ENCODE data around the gene MYOM1. TPM values are rescaled to one million over a fixed set of nuclear protein-coding genes. Genes with fewer than 3 reads are reported as not detected.

The MYOM1 gene
- total RNA-seq, 1 donor from 2014 or later, result 1.3 TPM

DNA sequence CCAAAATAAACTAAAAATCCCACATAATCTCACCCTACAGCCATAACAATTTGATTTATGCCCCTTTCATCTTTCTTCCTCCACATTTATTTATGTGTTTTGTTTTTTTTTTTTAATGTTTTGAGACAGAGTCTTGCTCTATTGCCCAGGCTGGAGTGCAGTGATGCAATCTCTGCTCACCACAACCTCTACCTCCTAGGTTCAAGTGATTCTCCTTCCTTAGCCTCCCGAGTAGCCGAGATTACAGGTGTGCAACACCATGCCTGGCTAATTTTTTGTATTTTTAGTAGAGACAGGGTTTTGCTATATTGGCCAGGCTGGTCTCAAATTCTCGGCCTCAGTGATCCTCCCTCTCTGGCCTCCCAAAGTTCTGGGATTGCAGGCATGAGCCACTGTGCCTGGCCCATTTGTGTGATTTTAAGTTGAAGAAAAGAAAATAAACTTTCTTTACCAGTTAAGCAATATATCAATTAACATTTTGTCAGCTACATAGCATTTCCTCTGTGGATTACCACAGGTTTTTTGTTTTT is 170.9 kb downstream of the MYOM1 start:
- H3K4me1 Mint-ChIP-seq (ENCODE audit: low read depth, unreplicated experiment), result peaks cover 11% of the 10 kb centered on the region
- peaks cover 15% of the 10 kb centered on the region for H3K36me3 Mint-ChIP-seq (ENCODE audit: unreplicated experiment)
- DNase-seq, result no peak
- H3K4me3 Mint-ChIP-seq (ENCODE audit: unreplicated experiment), result no peak overlapping the region
- H3K27ac Mint-ChIP-seq (ENCODE audit: unreplicated experiment), result peak overlapping the region; percentile 40
- TF ChIP-seq, protein P1, sequence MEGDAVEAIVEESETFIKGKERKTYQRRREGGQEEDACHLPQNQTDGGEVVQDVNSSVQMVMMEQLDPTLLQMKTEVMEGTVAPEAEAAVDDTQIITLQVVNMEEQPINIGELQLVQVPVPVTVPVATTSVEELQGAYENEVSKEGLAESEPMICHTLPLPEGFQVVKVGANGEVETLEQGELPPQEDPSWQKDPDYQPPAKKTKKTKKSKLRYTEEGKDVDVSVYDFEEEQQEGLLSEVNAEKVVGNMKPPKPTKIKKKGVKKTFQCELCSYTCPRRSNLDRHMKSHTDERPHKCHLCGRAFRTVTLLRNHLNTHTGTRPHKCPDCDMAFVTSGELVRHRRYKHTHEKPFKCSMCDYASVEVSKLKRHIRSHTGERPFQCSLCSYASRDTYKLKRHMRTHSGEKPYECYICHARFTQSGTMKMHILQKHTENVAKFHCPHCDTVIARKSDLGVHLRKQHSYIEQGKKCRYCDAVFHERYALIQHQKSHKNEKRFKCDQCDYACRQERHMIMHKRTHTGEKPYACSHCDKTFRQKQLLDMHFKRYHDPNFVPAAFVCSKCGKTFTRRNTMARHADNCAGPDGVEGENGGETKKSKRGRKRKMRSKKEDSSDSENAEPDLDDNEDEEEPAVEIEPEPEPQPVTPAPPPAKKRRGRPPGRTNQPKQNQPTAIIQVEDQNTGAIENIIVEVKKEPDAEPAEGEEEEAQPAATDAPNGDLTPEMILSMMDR (IDR thresholded peaks at IDR 0.05; ENCODE audit: partially characterized antibody, unreplicated experiment), result no peak
- H3K9me3 Mint-ChIP-seq (ENCODE audit: unreplicated experiment), result peaks cover 9% of the 10 kb centered on the region
- H3K27me3 Mint-ChIP-seq (ENCODE audit: unreplicated experiment), result peaks cover 7% of the 10 kb centered on the region

DNA sequence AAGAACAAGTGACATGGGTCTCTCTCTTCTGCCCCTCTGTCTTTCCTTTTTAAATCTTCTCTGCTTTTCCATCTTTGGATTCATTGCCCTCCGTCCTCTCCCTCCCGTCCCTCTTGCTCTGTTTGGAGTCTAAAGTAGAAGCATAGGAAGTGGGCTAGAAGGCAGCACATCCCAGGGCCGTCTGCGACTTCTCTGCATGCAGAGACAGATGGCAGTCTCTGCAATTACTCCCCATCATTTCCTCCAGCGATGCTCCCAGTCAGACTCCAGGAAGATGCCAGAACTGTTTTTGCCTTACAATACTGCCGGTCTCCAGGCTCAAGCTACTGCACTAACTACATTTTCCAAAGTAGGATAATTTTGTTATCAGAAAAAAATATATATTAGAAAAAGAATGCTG is 171.6 kb downstream of the MYOM1 start:
- peaks cover 9% of the 10 kb centered on the region for H3K36me3 Mint-ChIP-seq (ENCODE audit: unreplicated experiment)
- H3K4me3 Mint-ChIP-seq (ENCODE audit: unreplicated experiment), result no peak overlapping the region
- TF ChIP-seq, protein P1 (IDR thresholded peaks at IDR 0.05; ENCODE audit: partially characterized antibody, unreplicated experiment), result no peak
- H3K4me1 Mint-ChIP-seq (ENCODE audit: low read depth, unreplicated experiment), result peaks cover 11% of the 10 kb centered on the region
- H3K9me3 Mint-ChIP-seq (ENCODE audit: unreplicated experiment), result peaks cover 6% of the 10 kb centered on the region
- H3K27ac Mint-ChIP-seq (ENCODE audit: unreplicated experiment), result peak overlapping the region; percentile 79
- peaks cover 7% of the 10 kb centered on the region for H3K27me3 Mint-ChIP-seq (ENCODE audit: unreplicated experiment)
- DNase-seq, result peak; percentile 28

DNA sequence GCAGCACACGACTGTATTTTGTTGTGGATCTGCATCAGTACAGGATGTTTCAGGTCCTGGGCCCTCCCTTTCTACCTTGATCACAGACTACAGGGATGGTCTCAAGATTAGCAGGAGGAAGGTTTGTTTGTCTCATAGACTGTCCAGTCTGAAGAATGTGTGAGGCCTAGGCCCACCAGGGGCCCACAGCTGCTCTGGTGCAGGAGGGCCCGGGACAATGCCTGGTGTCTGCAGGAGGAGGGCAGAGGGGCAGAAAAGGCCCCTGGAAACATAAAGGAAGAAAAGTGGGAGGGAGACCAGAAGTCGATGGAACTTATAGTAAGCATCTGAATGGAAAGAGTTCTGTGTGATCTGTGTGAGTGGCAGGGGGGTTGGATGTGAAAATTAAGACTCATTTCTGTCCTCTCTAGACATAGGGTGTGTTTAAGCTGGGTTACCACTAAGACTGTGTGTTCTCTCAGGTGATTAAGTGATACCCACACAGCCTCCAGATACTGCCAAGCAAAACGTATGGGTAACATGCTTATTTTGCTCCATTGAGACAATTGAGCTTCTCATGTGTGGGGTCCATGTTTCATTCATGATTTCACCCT is 173.5 kb downstream of the MYOM1 start:
- DNase-seq, result no peak
- Mint-ChIP-seq H3K4me1 (ENCODE audit: low read depth, unreplicated experiment) (peaks cover 11% of the 10 kb centered on the region), H3K27ac (ENCODE audit: unreplicated experiment) (no peak overlapping the region), H3K27me3 (ENCODE audit: unreplicated experiment) (peaks cover 5% of the 10 kb centered on the region), H3K9me3 (ENCODE audit: unreplicated experiment) (peaks cover 3% of the 10 kb centered on the region), H3K4me3 (ENCODE audit: unreplicated experiment) (no peak overlapping the region), H3K36me3 (ENCODE audit: unreplicated experiment) (no peaks in the 10 kb centered on the region)
- TF ChIP-seq, protein P1 (IDR thresholded peaks at IDR 0.05; ENCODE audit: partially characterized antibody, unreplicated experiment), result no peak

DNA sequence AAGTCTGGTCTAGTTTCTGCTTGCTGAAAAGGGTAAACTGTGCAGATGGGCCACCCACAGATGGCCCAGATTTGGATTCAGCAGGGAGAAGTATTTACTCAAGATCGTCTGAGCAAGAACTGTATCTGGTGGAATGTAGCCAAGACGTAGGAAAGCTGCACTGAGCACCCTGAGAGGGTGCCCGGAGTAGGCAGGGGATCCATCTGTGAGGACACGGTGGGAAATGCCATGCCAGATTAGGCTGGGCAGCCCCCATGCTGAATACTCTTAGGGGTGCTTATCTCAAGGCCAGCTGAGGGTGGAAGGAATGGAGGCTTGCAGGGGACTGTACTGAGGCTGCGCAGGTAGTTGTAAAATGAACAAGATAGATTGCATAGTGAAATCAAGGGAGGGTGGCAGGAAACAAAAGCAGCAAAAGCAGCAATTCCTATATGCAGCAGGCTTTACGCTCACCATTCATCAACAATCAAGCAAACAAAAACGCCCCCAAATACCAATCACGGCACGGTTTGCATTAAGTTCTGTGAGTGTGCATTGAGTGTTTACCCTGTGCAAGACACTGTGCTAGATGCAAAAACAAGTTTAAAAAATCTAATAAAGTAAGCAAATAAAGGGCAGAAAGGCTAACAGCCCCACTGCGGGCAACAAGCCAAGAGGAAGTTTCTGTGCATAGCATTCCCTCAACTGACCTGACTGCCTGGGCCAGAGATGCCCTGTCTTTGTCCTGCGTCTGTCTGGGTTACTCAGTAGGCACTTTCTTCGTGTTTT is 174.7 kb downstream of the MYOM1 start:
- H3K4me3 Mint-ChIP-seq (ENCODE audit: unreplicated experiment), result no peak overlapping the region
- TF ChIP-seq, protein P1 (IDR thresholded peaks at IDR 0.05; ENCODE audit: partially characterized antibody, unreplicated experiment), result no peak
- H3K27me3 Mint-ChIP-seq (ENCODE audit: unreplicated experiment), result peaks cover 5% of the 10 kb centered on the region
- peak overlapping the region; percentile 33 for H3K27ac Mint-ChIP-seq (ENCODE audit: unreplicated experiment)
- no peak for DNase-seq
- peaks cover 10% of the 10 kb centered on the region for H3K4me1 Mint-ChIP-seq (ENCODE audit: low read depth, unreplicated experiment)
- H3K36me3 Mint-ChIP-seq (ENCODE audit: unreplicated experiment), result no peaks in the 10 kb centered on the region
- H3K9me3 Mint-ChIP-seq (ENCODE audit: unreplicated experiment), result peaks cover 3% of the 10 kb centered on the region

DNA sequence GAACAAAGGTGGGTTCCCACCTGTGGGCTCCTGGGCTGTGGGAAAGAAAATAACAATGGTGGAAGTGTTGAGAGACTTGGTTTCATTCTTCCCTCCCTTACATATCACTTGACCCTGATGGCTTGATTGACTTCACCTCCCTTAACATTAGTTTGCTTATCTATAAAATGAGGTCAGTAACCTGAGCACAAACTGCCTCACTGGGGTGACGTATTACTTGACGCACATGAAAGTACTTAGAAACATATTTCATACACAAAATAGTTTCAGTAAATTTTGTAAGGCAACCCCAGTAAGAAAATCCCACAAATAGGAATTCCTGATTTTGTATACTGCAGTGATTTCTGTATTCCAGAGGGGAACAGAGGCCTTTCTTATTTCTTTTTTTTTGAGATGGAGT is 177.4 kb downstream of the MYOM1 start:
- H3K27ac Mint-ChIP-seq (ENCODE audit: unreplicated experiment), result no peak overlapping the region
- peaks cover 5% of the 10 kb centered on the region for H3K4me1 Mint-ChIP-seq (ENCODE audit: low read depth, unreplicated experiment)
- peaks cover 3% of the 10 kb centered on the region for H3K27me3 Mint-ChIP-seq (ENCODE audit: unreplicated experiment)
- no peak for DNase-seq
- TF ChIP-seq, protein P1 (IDR thresholded peaks at IDR 0.05; ENCODE audit: partially characterized antibody, unreplicated experiment), result no peak
- no peaks in the 10 kb centered on the region for H3K9me3 Mint-ChIP-seq (ENCODE audit: unreplicated experiment)
- no peaks in the 10 kb centered on the region for H3K36me3 Mint-ChIP-seq (ENCODE audit: unreplicated experiment)
- no peak overlapping the region for H3K4me3 Mint-ChIP-seq (ENCODE audit: unreplicated experiment)

Data from glutamatergic neuron (in vitro differentiated cells).